ENCODE measurements around the gene RAPSN.

RAPSN gene

DNA sequence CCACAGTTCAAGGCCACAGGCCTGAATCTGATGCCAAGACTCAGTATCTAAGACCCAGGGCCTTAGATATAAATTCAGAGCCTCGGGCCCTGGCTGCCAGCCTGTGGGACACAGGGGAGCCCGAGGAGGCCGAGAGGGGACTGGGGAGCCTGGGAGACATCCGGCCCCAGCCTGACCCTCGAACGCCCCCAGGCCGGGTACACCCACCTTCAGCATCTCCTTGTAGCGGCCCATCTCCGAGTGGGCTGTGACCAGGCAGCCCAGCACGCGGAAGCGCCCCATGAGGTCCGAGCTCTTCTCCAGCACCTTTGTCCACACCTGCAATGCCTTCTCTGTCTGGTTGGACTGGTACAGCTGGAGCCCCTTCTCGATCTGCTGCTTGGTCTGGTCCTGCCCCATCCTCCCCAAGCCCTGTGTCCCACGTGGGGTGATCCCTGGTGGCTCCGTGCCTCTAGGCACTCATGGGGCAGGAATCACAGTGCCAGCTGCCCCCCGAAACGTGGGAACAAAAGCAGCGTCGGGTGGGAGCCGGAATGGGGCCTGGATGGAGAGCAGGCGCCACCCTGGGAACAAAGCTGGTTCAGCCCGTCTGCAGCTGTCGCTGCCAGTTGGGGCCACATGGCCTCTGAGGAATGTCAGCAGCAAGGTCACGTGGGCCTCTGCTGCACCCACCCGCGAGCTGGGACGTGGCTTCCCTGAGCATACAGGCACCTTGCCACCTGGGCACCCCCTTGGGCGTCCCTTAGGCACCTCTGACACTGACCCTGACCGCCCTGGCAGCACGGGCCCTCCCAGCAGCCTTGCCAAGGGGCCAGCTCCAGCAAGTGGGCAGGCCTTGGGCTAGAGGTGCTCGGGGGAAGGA is at the start of gene RAPSN:
TSS of gene RAPSN (minus strand) at position 571 of the 862 bp plus-strand sequence. CDS start at position 399, 172 bp downstream.
- DNase-seq: peak in 1 of 2 experiments; percentile 62

DNA sequence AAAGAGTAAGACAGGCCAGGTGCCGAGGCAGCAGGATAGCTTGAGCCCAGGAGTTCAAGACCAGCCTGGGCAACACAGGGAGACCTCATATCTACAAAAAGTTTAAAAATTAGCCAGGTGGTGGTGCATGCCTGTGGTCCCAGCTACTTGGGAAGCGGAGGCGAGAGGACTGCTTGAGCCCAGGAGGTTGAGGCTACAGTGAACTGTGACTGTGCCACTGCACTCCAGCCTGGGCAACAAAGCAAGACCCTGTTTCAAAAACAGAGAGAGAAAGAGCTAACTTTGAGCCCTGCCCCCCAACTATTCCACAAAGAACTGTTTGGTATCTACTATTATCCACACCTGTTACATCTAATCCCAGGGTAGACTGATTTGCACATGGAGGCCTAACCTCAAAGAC is 49.2 kb upstream of the RAPSN start:
- DNase-seq: no peak

DNA sequence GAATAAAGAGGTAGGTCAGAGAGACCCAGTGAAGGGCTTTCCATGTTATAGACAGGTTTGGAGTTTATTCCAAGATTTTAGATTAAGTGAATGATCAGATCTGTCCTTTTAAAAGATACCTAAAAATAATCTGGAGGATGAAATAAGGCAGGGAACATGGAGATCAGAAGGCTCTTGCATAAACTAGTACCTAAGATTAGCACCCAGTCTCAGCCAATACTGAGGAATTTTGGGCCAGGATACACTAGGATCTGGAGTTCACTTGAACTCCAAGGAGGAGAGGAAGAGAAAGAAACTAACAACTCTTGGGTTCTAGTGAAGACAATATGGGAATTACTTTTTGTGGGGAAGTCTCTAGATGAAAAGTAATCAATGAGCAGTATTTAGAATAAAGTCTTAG is 47.9 kb upstream of the RAPSN start:
- DNase-seq: no peak

GRCh38 chr11:47495856-47496217 is 46.9 kb upstream of the RAPSN start:
- no peak for DNase-seq

GRCh38 chr11:47495011-47495855 is 46.3 kb upstream of the RAPSN start:
- peak in 1 of 2 experiments; percentile 19 for DNase-seq

DNA sequence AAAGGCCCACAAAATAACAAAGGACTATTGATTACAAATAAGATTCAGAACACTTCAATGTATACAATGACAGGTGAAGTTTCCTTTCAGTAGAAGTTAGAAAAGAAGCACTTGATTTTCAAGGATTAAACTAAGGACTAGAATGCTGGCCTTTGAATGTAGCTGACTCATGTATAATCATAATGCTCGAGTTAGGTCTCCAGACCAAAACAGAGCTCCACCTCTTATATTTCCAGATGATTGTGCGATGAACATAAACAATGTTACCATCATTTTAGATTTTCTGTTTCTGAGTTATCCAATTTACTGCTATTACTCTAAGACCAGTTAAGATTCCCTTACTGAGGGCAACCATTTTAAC is 40.4 kb upstream of the RAPSN start:
- no peak for DNase-seq

GRCh38 chr11:47488674-47489394 is 39.9 kb upstream of the RAPSN start:
- no peak for DNase-seq

DNA sequence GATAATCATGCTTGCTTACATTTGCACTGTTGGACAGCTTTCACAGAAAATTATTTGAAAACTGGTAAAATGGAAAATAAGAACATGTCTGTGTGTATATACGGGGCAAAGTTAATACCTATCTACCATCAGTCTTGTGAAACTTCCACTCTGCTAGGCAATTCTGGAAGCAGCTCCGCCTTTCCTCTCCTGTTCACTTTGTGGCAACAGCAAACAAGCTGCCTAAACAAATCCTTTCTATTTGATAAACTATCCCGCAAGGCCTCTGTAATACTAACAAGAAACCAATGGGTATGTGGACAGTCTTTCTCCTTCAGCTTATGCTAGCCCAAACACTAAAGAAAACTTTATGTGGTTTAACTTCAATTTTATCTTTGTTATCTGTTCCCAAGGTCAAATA is 39.2 kb upstream of the RAPSN start:
- no peak for DNase-seq

- peak in 1 of 2 experiments; percentile 16 for DNase-seq
Observed at GRCh38 chr11:47487421-47487820, 38.5 kb upstream of the RAPSN start.

GRCh38 chr11:47485107-47485506 is 36.2 kb upstream of the RAPSN start:
- no peak for DNase-seq

DNA sequence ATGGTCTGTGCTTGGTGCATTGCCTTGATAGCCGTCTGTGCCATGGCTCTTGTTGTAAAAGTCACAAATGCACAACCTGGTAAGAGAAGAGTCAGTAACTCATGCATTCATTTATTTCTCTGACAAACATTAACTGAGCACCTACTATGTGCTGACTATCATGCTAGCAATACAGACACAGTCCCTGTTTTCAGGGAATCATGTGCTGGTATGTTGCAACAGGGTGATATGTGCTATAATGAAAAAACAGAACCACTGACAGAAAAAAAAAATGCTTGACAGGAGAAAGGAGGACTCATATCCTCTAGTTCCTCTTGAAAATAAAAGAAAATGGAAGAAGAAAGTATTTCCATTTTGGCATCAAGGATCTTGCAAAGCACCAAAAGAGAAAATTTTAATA is 34.5 kb upstream of the RAPSN start:
- no peak for DNase-seq

GRCh38 chr11:47480762-47481161 is 31.8 kb upstream of the RAPSN start:
- DNase-seq: no peak

- no peak for DNase-seq
Observed at GRCh38 chr11:47478651-47479329, 29.9 kb upstream of the RAPSN start.

DNA sequence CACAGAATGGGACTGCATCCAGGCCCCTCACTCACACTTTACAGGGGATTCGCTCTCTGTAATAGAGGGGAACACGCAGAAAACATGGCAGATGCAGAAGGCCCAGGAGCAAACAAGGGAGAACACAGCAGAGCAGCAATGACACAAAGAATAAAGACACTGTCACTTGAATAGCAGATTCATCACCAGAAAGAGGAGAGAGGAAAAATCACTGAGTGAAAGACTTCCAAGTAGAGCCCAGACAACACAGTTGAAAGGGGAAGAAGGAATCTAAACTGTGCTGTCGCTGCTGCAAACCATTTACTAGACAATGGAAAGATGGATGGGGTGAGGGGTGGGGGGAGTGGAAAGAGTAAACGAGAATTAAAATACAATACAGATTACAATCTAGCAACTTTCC is 28.8 kb upstream of the RAPSN start:
- no peak for DNase-seq

GRCh38 chr11:47477323-47477722 is 28.4 kb upstream of the RAPSN start:
- no peak for DNase-seq

GRCh38 chr11:47470671-47471070 is 21.7 kb upstream of the RAPSN start:
- no peak for DNase-seq

GRCh38 chr11:47469361-47470179 is 20.6 kb upstream of the RAPSN start:
- DNase-seq: no peak

- DNase-seq: no peak
Observed at GRCh38 chr11:47468598-47469214, 19.8 kb upstream of the RAPSN start.

GRCh38 chr11:47467357-47467756 is 18.4 kb upstream of the RAPSN start:
- peak in 1 of 2 experiments; percentile 61 for DNase-seq

DNA sequence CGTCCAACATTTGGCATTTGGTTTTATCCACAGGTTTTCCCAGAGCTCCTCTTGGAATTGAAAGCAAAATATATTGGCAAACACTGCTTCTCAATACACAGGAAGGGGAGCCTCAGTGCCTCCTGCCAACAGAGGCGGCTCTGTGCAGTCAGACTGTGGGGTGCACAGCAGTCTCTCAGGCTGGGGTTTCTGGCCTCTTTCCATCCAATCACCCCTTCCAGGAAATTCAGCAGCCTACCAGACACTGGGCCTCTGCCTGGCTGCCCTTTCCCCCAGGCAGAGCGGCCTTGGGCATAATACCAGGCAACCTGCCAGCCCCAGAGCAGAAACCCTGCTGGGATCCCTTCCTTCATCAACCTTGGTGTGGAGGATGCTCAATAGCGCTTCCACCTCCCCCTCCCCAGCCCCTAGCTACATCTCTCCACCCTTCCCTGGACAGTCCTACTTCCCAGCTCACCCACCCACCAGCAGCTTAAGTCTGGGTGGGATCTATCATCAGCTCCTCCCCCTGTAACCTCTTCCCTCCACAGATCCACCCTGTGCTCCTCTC is 17.8 kb upstream of the RAPSN start:
- DNase-seq: peak in 1 of 2 experiments; percentile 16

- DNase-seq: no peak
Observed at GRCh38 chr11:47466201-47466600, 17.3 kb upstream of the RAPSN start.

All from NCI-H524 (cell line).